Fibroblast of villous mesenchyme (primary cell): ENCODE results near the gene CD164L2. TPM values are rescaled to one million over a fixed set of nuclear protein-coding genes. Genes with fewer than 3 reads are reported as not detected.

ENCODE experiments used
- DNase-seq: peaks from one replicate; pipeline ENCODE4 v3.0.0-alpha.2; 2010; ENCODE audit warnings: low read depth
- H3K4me3 ChIP-seq: 2 replicates; pipeline ENCODE4 v1.5.1; 2011; ENCODE audit warnings: low read depth, mild to moderate bottlenecking, low read length
- total RNA-seq: library from RNA; depleted of rRNA; stranded (reverse); fragments of >200 nt; gene quantifications from 2 replicates; pipeline ENCODE4 v1.2.3, GENCODE V29; 2012
- TF ChIP-seq, protein P1 (sequence below): IDR thresholded peaks from 2 replicates; pipeline ENCODE4 v1.5.1; 2012; ENCODE audit warnings: low read depth, mild to moderate bottlenecking, low read length; ENCODE audit not compliant: insufficient read depth

CD164L2 gene
- total RNA-seq, 1 donor, result not detected

DNA sequence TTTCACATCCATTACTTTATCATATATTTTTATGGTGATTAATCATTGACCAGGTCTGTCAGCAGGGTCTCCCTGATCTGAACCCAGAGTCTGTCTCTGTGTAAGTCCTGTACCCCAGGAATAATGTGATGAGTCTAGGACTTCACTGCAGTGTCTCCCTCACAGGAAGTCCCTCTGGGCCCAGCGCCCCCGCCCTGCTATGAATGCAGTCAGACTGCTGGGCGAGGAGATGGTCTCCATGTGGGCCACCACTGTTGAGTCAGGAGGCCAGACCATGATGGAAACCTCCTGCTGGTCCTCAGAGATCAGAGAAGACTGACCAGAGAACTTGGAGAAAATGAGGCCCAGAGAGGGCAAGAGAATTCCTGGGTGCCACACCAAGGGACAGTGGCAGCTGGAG, 51.7 kb downstream of the CD164L2 start:
- H3K4me3 ChIP-seq, result no peak overlapping the region
- DNase-seq, result no peak
- TF ChIP-seq, protein P1, sequence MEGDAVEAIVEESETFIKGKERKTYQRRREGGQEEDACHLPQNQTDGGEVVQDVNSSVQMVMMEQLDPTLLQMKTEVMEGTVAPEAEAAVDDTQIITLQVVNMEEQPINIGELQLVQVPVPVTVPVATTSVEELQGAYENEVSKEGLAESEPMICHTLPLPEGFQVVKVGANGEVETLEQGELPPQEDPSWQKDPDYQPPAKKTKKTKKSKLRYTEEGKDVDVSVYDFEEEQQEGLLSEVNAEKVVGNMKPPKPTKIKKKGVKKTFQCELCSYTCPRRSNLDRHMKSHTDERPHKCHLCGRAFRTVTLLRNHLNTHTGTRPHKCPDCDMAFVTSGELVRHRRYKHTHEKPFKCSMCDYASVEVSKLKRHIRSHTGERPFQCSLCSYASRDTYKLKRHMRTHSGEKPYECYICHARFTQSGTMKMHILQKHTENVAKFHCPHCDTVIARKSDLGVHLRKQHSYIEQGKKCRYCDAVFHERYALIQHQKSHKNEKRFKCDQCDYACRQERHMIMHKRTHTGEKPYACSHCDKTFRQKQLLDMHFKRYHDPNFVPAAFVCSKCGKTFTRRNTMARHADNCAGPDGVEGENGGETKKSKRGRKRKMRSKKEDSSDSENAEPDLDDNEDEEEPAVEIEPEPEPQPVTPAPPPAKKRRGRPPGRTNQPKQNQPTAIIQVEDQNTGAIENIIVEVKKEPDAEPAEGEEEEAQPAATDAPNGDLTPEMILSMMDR, result no peak

DNA sequence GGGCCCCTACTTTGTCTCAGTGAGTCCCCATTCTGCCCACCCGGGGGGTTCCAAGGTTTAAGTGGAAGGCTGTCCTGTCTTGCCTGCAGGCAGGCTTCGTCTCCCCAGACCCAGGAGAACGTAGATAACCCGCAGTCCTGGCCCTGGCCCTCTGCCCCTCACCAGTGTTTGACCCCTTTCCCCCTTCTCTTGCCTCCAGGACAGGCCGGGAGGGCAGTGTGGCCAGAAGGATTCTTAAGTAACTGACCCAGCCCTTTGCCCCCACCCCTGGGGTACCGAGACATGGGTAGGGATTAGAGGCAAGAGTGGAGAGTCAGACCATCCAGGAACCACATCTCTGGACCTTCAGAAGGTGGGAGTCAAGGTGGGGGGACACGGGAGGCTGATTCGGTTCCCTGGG, 52.3 kb downstream of the CD164L2 start:
- no peak overlapping the region for H3K4me3 ChIP-seq
- TF ChIP-seq, protein P1, result no peak
- DNase-seq, result no peak

Other genes with a start within 250 kb of the CD164L2 start
- gene SLC9A1, start 228.2 kb downstream of the CD164L2 start, total RNA-seq, result 6.0 and 7.4 TPM in 2 replicates
- 20.0 and 21.2 TPM in 2 replicates for gene WDTC1, start 148.7 kb downstream of the CD164L2 start, total RNA-seq
- gene TMEM222, start 61.2 kb downstream of the CD164L2 start, total RNA-seq, result 17.3 and 23.5 TPM in 2 replicates
- gene SYTL1, start 41.3 kb downstream of the CD164L2 start, total RNA-seq, result under 0.01 and 0.32 TPM in 2 replicates
- gene MAP3K6, start 16.4 kb downstream of the CD164L2 start, total RNA-seq, result 24.2 and 25.9 TPM in 2 replicates
- gene FCN3, start 8.5 kb downstream of the CD164L2 start, total RNA-seq, result not detected in 2 replicates
- gene GPR3, start 9.3 kb upstream of the CD164L2 start, total RNA-seq, result 0.64 and 0.86 TPM in 2 replicates
- 16.0 and 18.7 TPM in 2 replicates for gene WASF2, start 106.8 kb upstream of the CD164L2 start, total RNA-seq
- 17.1 and 22.5 TPM in 2 replicates for gene AHDC1, start 220.8 kb upstream of the CD164L2 start, total RNA-seq